Measurements from ENCODE around the gene EHMT2.

EHMT2 gene

DNA sequence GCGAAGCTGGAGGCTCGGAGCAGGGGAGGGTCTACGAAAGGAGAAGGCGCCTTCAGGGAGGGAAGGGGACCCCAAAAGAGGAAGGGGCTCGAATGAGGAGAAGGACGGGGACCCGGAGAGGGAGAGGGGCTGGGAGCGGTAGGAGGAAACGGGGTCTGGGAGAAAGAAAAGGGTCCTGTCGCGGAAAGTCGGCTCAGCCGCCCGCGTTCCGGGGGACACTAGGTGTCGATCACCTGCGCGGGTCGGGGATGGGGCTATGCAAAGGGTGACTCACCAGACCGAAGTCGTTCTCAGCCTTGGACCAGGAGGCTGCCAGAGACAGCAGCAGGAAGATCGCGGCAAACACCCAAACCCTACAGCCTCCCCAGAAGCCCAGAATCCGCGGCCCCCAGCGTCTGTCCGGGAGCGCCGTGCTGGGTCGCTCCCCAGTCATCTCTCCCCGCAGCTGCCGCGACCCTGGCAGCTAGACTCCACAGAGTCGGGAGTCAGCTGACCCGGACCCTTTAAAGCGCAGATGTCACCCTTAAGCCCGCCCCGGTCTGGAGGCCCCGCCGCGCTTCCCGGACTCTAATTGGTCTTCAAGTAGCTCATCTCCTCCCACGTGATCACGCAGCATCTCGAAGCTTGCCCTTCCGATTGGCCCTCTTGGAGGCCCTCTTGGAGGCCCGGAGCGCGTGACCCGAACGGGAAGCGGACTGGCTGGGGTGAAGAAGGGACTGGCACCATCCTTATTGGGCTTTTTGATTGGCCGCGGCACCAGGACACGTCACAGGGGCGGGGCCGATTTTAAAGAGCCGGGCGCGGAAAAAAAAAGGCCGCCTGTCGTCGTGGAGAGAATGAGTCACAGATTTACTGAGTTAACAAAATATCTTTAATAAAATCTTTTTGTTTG, 34.9 kb downstream of the EHMT2 start, which contains the start of gene NEU1 (continued):
- TF ChIP-seq KLF1 (tag by site-specific recombination; IDR thresholded peaks at IDR 0.05) (no peak), ZNF184 (tag by site-specific recombination; IDR thresholded peaks at IDR 0.05) (no peak), REPIN1 (tag by site-specific recombination; IDR thresholded peaks at IDR 0.05; ENCODE audit: low read depth) (no peak), ZBTB20 (tag by site-specific recombination; IDR thresholded peaks at IDR 0.05) (no peak), ZBTB21 (tag by site-specific recombination; IDR thresholded peaks at IDR 0.05) (no peak), ZNF555 (tag by site-specific recombination; conservative IDR thresholded peaks at IDR 0.05) (no peak), ZNF37A (tag by site-specific recombination; IDR thresholded peaks at IDR 0.05) (no peak), OVOL3 (tag by site-specific recombination; IDR thresholded peaks at IDR 0.05) (no peak), PRDM10 (tag by site-specific recombination; IDR thresholded peaks at IDR 0.05) (no peak), ZNF639 (tag by site-specific recombination; IDR thresholded peaks at IDR 0.05) (0 out of 2 replicates have a peak, but pooled peaks have one; percentile 42), ZNF785 (tag by site-specific recombination; IDR thresholded peaks at IDR 0.05) (no peak), KLF7 (tag by site-specific recombination; IDR thresholded peaks at IDR 0.05; ENCODE audit: borderline replicate concordance) (no peak), ZNF529 (tag by site-specific recombination; IDR thresholded peaks at IDR 0.05; ENCODE audit: insufficient replicate concordance) (no peak), ZNF239 (tag by site-specific recombination; IDR thresholded peaks at IDR 0.05) (no peak), ZNF624 (tag by site-specific recombination; IDR thresholded peaks at IDR 0.05) (no peak), PRDM2 (tag by site-specific recombination; IDR thresholded peaks at IDR 0.05; ENCODE audit: borderline replicate concordance) (no peak), ZBTB8A (tag by site-specific recombination; IDR thresholded peaks at IDR 0.05) (no peak)
- TF ChIP-seq, protein P1, sequence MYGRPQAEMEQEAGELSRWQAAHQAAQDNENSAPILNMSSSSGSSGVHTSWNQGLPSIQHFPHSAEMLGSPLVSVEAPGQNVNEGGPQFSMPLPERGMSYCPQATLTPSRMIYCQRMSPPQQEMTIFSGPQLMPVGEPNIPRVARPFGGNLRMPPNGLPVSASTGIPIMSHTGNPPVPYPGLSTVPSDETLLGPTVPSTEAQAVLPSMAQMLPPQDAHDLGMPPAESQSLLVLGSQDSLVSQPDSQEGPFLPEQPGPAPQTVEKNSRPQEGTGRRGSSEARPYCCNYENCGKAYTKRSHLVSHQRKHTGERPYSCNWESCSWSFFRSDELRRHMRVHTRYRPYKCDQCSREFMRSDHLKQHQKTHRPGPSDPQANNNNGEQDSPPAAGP (tag by site-specific recombination; IDR thresholded peaks at IDR 0.05): no peak
- TF ChIP-seq, protein P2, sequence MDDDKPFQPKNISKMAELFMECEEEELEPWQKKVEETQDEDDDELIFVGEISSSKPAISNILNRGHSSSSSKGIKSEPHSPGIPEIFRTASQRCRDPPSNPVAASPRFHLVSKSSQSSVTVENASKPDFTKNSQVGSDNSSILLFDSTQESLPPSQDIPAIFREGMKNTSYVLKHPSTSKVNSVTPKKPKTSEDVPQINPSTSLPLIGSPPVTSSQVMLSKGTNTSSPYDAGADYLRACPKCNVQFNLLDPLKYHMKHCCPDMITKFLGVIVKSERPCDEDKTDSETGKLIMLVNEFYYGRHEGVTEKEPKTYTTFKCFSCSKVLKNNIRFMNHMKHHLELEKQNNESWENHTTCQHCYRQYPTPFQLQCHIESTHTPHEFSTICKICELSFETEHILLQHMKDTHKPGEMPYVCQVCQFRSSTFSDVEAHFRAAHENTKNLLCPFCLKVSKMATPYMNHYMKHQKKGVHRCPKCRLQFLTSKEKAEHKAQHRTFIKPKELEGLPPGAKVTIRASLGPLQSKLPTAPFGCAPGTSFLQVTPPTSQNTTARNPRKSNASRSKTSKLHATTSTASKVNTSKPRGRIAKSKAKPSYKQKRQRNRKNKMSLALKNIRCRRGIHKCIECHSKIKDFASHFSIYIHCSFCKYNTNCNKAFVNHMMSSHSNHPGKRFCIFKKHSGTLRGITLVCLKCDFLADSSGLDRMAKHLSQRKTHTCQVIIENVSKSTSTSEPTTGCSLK (tag by site-specific recombination; IDR thresholded peaks at IDR 0.05): no peak
- TF ChIP-seq, protein P3, sequence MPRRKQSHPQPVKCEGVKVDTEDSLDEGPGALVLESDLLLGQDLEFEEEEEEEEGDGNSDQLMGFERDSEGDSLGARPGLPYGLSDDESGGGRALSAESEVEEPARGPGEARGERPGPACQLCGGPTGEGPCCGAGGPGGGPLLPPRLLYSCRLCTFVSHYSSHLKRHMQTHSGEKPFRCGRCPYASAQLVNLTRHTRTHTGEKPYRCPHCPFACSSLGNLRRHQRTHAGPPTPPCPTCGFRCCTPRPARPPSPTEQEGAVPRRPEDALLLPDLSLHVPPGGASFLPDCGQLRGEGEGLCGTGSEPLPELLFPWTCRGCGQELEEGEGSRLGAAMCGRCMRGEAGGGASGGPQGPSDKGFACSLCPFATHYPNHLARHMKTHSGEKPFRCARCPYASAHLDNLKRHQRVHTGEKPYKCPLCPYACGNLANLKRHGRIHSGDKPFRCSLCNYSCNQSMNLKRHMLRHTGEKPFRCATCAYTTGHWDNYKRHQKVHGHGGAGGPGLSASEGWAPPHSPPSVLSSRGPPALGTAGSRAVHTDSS (tag by site-specific recombination; IDR thresholded peaks at IDR 0.05): no peak
- TF ChIP-seq, protein P4, sequence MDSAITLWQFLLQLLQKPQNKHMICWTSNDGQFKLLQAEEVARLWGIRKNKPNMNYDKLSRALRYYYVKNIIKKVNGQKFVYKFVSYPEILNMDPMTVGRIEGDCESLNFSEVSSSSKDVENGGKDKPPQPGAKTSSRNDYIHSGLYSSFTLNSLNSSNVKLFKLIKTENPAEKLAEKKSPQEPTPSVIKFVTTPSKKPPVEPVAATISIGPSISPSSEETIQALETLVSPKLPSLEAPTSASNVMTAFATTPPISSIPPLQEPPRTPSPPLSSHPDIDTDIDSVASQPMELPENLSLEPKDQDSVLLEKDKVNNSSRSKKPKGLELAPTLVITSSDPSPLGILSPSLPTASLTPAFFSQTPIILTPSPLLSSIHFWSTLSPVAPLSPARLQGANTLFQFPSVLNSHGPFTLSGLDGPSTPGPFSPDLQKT (IDR thresholded peaks at IDR 0.05; ENCODE audit: borderline replicate concordance, low read depth, low read length): no peak
